ELF-1 (cell line): Measurements from ENCODE around the gene FNBP1.

ENCODE experiments used
- DNase-seq: peaks from one replicate; pipeline ENCODE4 v3.0.0-alpha.2; 2016; ENCODE audit warnings: low read depth, low spot score

FNBP1 gene

DNA sequence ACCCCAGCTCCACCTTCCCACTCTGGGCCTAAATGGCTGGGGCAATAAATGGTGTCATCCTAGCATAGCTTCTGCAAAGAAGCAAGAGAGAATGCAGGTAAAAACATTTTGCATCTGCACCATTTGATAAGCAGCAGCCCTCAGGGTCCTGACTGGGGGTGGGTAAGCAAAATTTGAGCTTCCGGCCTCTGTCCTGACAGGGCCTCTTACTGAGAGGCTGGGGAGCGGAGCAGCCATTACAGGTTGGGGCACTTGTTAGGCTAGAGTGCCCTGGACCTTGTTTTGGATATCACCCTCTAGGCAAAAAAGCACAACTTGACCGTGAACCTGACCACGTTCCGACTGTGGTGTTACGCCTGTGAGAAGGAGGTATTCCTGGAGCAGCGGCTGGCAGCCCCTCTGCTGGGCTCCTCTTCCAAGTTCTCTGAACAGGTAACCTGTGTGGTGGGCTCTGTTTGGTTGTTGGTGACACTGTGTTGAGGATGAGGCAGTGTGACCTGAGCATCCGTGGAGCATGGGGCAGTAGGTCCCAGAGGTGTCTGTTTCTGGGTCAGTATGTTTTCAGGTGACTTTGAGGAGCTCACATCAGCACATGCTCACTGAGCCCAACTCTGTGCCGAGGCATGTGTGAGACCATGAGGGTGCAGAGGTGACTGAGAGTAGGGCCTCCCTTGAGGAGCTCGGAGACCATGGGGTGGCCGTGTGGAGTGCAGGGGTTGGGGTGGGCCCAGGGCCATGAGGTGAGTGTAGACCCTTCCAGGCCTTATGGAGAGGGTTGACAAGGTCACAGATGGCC is 184.6 kb downstream of the FNBP1 start:
- no peak for DNase-seq

- no peak for DNase-seq
Observed at GRCh38 chr9:129857207-129857606, 185.8 kb downstream of the FNBP1 start.

DNA sequence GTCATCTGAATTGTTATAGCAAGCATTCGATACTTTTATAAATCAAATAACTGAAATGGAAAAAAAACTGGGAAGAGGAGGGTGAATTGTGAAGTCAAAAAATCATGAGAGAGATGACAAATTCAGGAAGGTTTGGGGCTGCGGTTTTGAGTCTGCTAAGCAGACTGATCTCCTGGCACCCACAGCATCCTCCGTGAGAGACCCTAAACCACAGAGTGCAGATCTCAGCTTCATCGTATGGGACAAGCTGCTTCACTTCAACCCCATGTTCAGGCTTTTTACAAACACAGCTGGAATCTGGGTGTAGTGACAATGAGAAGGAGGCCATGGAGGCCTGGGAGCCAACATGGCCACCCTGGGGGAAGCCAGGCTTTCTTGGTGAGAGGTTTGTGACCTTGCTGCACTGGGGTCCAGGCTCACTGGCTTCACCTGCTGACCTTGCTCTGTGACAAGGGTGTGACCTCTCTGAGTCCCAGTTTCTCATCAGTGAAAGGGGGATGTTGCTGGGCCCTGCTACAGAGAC is 188.3 kb downstream of the FNBP1 start:
- no peak for DNase-seq

DNA sequence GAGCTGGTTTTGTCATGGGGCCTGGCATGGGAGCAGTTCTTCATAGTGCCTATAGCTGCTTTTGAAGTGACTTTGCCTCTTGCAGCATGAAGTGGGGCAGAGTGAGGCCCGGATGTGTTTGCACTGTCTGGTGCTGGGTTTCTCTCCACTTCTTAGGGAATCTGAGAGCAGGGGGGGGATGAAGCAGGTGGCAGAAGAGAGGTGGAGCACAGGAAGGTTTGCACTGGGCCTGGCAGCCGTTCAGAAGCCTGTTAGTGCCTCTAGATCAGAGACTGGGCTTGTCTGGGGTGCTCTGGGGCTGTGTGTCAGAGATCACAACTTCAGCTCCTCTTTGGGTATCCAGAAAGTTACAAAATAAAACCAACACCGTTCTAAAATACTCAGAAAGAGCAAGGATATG is 189.4 kb downstream of the FNBP1 start:
- DNase-seq: no peak

DNA sequence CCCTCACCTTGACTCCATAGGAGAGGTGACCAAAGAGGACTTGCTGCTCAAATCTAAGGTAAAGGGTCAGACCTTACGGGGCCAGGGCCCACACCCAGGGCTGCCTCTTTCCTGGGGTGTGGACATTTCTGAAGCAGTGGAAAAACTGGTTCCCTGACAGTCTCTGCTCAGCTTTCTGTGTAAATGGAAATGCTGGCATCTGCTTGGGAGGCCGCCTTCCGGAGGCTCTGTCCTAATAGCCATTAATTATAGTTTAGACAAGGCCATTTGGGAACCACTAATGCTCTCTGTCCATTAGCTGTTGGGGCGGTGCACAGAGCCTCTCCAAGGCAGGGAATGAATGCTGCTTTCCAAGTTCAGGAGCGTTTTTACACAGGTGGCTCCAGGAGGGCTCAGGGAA is 190.4 kb downstream of the FNBP1 start:
- DNase-seq: no peak

DNA sequence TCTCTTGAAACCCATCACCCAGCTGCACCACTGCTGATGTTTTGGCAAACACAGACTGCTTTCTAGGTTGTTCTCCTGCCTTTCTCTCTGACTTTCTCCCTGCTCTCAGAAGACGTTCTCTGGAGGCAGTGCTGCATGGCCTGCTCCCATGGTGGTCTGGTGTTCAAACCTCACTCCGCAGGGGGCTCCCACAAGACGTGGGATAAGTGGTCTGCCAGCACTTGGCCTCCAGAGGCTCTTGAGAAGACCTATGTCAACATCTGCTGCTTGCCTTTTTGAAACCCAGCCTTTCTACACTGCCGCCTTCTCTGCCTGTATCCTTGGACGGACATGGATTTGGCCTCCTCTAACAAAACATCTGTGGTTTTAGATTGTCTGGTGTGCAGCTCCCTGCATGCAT is 191.2 kb downstream of the FNBP1 start:
- DNase-seq: no peak

GRCh38 chr9:129850821-129851550 is 192.0 kb downstream of the FNBP1 start:
- DNase-seq: no peak

- DNase-seq: no peak
Observed at GRCh38 chr9:129849901-129850300, 193.1 kb downstream of the FNBP1 start.

DNA sequence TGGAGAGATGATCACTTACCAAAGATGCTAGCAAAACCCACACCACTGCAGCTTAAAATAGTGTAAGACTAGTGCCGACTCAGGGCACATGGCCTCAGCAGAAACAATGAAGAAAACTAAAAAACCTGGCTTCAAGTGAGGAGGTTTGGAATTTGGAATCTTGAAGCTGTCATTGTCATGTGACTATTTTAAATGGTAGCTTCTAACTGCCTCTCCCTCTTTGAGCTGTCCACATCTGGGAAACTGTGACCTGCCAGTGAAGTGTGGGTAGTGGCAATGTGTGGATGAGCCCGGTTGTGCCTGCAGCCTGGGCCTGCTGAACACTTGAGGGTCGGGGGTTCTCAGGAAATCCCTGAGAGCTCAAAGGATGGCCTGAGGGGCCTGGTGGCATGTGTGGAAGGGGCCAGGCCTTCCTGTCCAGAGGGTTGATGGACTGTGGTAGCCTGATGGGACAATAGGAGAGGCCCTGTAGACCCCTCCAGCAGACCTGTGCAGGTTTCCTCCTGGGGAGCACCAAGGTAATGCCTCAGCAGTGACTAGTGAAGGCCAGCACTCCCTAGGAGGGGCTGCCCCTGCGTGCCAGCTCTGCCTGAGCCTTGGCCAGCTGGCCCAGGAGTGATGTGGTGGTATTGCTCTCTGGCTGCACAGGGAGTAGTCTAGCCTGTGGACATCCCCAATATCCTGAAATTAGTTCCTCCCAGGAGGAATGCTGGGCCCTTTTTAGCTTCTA is 194.1 kb downstream of the FNBP1 start:
- DNase-seq: no peak

DNA sequence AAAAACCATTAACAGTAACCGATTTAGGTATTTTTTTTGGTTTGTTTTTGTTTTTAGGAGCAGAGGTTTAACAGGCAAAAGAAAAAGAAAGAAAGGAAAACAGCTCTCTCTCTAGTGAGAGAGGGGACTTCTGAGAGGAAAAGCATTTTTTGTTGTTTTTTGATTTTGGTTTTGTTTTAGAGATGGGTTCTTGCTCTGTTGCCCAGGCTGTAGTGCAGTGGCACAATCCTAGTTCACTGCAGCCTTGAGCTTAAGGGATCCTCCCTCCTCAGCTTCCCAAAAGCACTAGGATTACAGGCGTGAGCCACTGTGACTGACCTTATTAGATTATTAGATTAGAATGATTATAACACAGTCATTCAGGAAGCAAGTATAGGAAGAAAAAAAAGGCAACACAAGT is 197.6 kb downstream of the FNBP1 start:
- DNase-seq: no peak

- no peak for DNase-seq
Observed at GRCh38 chr9:129841071-129841470, 201.9 kb downstream of the FNBP1 start.

DNA sequence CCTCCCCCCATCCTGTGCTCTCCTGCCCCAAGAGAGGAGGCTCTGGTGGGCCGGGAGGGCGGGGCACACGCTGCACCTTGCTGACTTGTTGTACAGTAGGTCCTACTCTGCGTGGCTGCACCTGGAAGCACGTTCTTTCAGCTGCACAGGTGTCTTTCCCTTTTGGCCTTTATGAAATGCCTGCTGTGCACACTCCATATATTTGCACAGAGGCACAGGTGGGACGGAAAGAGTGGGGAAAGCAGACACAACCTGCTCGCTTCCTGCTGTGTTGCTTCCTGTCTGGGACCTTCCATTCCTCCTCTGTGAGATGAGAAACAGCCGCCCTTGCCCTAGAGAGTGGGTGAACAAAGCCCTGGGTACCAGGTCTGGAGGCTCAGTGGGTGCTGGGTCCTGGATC is 203.0 kb downstream of the FNBP1 start:
- DNase-seq: no peak

DNA sequence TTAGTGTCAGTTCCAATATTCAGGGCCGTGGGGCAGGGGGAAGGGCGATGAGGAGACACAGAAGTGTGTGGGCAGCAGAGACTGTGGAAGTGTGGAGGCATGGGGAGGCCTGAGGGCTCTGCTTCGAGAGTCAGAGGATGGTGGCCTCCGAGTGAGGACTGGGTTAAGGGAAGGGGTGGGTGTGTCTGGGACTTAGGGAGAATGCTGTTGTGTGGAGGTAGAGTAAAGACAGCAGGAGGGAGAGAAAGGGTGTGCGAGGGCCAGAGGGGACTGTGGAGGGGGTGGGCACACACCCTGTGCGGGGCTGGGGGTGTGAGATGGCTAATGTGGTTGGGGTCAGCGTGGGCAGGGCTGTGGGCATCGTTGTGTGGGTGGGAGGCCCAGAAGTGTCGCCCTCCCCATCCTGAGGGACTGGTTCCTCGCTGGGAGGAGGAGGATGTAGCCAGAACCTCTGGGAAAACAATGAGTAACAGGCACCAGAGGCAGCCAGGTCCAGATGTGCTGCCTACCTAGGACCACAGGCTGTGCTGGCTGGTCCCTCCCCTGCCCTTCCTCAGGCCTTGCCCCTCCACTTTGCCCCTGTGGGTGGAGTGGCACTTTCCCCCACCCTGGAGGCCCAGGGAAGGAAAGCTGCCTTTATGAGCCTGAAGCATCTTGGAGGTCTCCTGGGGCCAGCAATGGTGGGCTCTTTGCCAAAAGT is 203.5 kb downstream of the FNBP1 start:
- DNase-seq: no peak

GRCh38 chr9:129838707-129839259 is 204.2 kb downstream of the FNBP1 start:
- DNase-seq: peak; percentile 27
